Measurements from ENCODE around the gene C16orf46.
"Not testable (repeated sequence)": the region's sequence is repeated elsewhere in the genome, so short reads cannot be mapped to it uniquely, and the experiment has no call there.

Gene C16orf46, protein sequence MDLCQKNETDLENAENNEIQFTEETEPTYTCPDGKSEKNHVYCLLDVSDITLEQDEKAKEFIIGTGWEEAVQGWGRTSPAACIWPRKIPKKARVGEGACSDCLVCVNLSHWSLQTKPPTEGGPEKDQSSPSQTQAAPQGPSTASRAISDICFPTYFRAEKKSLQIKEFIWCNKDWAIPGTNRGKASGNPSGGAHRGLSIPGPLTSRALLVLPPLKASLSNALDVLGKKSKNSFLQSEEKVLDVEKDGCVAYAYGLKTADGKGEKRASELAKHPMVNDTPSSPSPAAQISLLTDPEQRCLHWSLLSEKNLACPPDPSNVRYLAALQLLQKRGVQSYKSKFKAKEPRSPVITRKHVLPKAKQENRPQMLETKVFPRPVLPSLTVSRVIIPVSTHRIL

DNA sequence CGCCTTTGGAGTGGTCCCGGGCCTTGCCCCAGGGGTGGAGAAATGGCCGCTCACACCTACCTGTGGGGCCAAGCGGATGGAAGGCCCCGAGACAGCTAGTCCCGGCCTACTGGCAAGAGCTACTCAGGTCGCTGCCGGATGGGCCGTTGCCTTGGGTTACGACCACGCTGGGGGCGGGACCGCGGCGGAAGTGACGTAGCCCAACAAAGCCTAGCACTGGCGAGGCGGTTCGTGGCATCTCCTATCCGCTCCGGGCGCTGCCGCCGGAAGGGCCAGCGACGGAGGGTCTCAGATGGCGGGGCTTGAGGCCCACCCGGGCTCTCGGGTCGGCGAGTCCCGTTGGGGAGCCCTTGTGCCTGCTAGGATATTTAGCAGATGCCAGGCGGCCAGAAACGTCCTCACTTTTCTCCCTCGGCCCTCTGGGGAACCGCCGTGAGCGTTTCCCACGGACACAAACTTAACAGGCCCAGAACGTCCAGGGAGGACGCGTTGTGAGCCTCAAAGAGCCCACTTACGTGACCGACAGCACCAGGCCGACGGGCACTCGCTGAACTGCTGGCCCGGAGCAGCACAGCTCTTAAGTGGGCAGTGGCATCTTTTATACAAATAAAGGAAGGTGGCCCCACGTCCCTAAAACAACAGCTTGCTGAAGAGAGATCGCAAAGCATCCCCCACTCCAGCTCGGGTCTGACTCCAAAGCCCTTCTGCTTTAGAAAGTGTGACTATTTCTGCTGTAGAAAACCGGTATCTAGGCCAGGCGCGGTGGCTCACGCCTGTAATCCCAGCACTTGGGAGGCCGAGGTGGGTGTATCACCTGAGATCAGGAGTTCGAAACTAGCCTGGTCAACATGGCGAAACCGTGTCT, at the start of gene C16orf46:
TSS of gene C16orf46 (minus strand) at position 163 of the 865 bp plus-strand sequence. CDS start 13,283 bp downstream, outside the sequence.
- peak; percentile 95 for DNase-seq (ENCODE audit: low spot score)

DNA sequence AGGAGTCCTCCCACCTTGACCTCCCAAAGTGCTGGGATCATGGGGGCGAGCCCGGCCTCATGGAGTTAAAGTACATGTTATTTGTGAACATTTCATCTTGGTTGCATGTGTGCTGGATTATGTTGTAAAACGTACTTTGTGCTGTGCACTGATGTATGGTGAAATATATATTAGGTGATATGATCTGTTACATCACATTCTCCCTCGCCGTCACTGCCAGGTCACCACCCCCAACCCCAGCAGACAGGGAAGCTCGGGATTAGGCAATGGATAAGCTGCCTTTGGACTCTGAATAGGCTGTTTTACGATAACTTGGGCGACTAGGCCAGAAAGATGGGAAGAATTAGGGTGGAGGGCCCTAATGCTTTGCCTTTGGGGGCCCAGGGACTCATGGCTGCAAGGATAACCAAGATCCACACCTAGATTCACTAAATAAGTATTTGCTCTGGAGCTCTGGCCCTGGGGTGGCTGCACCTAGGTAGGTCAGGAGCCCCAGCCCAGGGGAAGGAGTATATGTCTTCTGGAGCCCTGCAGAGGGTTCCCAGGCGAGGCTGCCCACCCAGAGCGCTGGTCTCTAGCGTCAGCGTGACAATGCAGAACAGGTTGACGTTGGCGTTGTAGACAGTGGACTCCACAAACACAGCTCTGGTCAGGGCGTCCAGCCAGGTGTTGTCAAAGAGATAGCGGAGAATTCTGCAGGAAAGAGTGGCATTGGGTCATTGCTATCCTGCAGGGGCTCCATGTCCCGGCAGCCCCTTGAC, 46.2 kb upstream of the C16orf46 start:
- DNase-seq (ENCODE audit: low spot score): no peak

DNA sequence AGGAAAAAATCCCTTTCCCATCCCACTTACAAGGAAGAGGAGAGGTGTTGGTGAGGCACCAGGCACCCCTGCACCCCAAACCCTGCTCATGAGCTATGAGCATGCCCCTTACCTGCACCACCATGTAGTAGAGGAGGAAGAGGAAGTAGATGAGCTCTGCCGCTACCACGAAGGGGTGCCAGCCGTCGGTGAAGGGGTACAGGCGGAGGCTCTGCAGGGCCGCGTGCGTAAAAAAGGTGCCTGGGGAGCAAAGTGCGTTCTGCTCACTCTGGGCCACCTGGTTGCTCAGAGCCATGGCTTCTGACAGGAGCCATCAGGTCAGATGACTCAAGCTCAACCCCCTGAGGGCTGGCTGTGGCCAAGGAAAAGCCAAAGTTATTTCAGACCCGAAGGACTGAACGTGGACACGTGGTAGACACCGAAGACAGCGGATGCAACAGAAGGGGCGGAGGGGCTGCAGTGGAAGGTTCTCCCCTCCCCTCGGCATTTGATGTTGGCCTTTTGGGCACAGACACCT, 44.5 kb upstream of the C16orf46 start:
- no peak for DNase-seq (ENCODE audit: low spot score)

DNA sequence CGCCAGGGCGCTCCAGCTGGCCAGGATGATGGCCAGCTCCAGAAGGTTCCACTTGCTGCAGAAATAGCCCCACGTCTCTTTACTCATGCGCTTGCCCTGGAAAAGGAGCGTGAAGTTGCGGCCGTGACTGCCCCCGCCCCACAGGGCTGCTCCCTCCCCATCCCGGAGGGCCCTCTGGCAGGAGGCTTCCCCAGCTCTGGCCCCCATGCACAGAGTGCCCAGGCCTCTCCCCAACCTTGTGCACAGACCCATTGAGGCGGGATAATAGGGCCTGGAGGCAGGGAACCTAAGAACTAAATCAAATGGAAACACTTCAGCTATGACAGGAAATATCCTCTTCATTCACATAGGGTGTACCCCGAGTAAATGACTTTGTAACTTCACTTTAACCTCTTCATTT, 40.4 kb upstream of the C16orf46 start:
- DNase-seq (ENCODE audit: low spot score): no peak

DNA sequence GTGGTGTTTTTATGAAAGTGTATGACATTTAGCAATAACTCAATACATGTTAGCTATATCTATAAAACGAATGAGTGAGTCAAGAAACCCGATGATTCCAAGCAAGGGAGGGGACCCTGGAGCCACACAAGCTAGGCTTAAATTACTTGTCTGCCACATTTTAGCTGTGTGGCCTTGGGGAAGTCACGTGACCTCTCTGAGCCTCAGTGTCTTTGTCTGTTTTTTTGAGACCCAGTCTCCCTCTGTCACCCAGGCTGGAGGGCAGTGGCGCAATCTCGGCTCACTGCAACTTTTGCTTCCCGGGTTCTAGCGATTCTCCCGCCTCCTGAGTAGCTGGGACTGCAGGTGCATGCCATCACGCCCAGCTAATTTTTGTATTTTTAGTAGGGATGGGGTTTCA, 39.2 kb upstream of the C16orf46 start:
- DNase-seq (ENCODE audit: low spot score): no peak

DNA sequence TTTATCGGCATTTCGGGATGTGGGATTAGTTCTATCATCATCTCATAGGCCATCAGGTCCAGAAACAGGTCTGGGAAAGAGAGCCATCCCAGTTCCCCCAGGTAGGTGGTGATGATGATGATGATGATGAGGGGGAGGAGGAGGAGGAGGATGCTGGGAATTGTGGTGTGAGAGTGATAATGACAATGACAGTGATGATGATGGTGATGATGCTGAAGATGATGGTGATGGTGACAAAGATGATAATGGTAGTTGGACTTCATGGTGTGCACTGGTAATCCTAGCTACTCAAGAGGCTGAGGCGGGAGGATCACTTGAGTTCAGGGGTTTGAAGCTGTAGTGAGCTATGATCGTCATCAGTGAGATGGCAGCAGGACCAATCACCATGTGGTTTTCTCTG, 35.4 kb upstream of the C16orf46 start:
- DNase-seq (ENCODE audit: low spot score): no peak

DNA sequence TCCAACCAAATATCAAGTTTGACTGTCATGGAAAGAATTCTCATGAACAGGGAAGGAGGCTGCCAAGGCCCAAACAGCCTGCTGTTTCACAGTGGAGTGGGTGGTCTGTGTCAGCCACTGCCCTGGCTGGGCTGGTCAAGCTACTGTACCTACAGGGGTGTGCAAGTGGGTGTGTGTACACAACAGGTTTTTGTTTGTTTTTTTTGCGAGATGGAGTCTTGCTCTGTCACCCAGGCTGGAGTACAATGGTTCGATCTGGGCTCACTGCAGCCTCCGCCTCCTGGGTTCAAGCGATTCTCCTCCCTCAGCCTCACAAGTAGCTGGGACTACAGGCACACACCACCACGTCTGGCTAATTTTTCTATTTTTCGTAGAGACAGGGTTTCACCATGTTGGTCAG, 32.2 kb upstream of the C16orf46 start:
- not testable (repeated sequence) for DNase-seq (ENCODE audit: low spot score)

DNA sequence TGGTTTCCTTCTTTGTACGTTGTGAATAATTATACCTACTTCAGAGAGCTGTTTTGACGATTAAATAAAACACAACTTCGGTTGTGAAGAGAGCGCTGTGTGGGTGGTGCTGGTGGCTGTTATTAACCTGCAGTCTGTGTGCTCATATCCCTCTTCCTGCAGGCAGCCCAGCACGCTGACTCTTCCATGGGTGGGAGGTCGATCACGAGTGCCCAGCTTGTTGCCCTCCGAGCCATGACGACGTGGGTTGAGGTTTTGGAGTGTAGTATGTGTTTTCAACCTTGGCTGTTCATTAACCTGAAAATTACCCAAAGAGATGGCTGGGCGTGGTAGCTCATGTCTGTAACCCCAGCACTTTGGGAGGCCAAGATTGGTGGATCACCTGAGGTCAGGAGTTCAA, 30.5 kb upstream of the C16orf46 start:
- no peak for DNase-seq (ENCODE audit: low spot score)

DNA sequence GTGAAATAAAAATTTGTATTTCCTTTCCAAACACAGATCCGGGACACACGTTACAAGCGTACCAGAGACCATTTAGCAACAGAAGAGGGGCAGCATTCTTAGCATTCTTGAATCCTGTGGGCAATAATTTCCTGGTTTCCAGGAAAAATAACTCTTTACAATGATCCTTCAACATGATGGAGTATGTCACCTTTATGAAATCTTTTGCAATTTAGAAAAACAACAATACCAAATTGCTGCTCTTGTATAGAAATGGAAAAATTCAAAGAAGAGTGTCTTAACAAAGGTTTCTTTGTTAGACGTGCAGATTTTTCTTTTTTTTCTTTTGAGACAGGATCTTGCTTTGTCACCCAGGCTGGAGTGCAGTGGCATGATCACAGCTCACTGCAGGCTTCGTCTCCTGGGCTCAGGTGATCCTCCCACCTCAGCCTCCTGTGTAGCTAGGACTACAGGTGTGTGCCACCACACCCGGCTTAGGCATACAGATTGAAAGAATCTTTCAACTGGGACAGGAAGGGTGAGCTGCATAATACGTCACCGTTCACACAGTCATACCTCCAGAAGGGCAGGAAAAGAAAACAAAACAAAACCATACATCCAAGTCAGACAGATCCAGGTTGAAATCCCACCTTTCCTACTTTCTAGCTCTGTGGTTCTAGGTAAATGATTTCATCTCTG, 29.9 kb upstream of the C16orf46 start:
- no peak for DNase-seq (ENCODE audit: low spot score)

DNA sequence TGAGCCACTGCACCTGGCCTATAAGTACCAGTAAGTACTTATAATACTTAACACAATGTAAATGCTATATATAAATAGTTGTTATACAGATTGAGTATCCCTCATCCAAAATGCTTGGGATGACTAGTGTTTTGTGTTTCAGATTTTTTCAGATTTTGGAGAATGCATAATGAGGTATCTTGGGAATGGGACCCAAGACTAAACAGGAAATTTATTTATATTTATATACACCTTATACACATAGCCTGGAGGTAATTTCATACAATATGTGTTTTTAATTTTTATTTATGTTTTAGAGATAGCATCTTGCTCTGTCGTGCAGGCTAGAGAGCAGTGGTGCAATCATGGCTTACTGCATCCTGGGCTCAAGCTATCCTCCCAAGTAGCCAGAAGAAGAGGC, 28.9 kb upstream of the C16orf46 start:
- no peak for DNase-seq (ENCODE audit: low spot score)

DNA sequence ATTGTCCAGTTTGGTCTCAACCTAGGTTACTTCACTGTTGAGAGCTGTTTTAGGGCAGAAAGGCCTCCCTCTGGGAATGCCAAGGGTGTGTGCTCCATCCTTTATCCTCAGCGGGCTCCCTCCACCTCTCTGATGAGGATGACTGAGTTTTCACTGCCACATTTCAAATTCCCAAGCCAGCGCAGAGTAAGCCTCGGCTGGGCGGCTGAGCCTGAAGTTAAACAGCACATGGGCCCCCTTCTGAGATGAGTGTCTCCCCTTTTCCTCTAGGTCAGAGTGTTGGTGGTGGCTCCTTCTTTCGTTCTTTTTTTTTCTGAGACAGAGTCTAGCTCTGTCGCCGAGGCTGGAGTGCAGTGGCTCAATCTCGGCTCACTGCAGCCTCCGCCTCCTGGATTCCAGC, 24.7 kb upstream of the C16orf46 start:
- no peak for DNase-seq (ENCODE audit: low spot score)

DNA sequence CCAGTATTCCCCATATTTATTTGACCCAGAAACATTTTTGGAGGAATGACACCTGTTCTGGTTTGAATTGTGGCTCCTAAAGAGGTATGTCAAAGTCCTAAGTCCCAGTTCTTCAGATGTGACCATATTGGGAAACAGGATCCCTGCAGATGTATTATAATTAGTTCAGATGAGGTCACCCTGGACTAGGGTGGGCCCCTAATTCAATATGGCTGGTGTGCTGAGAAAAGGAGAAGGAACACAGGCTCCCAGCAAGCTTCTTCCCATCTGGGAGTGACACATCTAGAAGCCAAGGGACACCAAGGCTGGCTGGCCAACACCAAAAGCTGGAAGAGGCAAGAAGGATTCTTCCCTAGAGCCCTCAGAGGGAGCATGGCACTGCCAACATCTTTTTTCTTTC, 22.9 kb upstream of the C16orf46 start:
- DNase-seq (ENCODE audit: low spot score): no peak

DNA sequence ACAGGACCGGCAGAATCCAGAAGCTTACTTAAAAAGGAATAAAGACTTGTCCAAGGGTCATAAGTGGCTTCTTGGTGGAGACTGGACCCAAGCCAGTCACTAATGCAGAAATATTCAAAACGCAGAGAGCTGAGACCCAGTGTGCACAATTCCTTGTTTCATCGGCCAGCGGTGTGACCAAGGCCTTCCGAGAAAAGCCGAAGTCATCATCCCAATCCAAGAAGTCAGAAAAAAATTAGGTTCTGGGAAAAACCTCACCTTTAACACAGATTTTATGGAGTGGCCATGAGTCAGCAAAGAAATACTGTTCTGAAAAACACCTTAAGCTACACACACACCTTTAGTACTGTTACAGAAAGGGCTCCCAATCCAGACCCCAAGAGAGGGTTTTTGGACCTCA, 20.2 kb upstream of the C16orf46 start:
- no peak for DNase-seq (ENCODE audit: low spot score)

DNA sequence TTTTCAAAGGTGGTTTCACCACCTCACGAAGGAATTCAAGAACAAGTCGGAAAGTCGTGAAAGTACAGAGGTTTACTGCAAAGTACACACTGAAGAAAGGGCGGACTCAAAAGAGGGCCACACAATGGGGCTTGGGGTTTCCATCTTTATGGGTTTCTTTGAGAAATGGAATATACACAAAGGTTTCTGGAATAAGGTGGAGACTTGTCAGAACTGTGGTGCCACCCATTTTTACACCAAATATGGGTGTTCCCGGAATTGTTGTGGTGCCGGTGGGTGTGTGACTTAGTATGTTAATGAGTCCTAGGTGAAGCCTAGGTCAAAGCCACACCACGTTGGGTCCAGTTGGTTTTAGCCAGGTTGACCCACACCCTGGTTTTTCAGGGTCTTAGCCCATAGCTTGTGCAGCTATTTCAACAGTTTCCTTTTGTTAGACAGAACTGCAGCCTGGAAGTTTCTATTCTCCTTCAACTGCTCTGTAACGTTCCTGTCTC, 19.7 kb upstream of the C16orf46 start:
- no peak for DNase-seq (ENCODE audit: low spot score)

DNA sequence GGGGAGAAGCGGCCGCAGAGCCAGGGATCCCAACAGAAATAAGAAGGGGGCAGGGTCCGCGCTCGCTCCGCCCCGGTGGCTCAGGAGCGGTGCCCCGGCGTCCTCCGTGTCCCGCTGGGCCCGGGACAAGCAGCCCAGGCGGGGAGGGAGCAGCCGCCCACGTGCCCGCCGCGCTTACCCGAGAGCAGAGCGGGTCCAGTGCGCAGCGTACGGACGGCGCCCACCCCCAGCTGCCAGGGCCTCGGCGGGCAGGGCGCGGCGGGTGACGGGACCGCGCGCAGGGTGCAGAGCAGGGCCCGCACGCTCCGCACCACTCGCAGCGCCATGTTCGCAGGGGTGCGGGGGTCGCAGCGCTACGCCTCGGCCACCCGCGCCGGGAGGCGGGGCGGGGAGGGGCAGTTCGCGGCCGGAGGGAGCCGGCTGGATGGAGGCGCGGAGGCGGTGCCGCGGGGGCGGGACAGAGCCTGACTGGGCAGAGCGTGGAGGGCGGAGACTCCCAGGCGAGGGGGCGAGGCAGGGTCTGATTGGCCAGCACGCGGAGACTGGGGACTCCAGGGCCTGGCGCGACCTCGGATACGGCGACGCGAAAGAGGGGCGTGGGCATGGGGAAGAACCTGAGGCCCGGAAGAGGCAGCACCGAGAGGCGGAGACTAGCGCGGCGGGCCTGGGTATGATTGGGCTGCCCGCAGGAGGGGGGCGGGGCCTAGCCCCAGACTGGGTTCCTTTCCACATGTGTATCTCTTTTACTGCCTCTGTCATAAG, 19.1 kb upstream of the C16orf46 start, which contains the start of gene GCSH:
TSS of gene GCSH (minus strand) at position 443 of the 762 bp plus-strand sequence. CDS start at position 326, 117 bp downstream.
- DNase-seq (ENCODE audit: low spot score): peak; percentile 97

DNA sequence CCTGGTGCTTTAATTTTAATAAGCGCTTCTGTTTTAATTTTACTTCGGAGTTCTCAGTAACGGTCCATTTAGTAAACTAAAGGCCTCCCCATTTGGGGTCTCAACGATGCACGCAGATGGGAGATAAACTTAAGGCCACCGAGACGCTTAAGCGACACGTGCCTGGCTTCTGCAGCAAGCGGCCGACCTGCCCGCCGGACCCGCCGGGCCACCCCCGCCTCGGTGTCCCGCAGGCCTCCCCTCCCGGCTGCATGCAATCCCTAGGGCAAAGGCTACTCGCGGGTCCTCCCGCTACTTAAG, 18.6 kb upstream of the C16orf46 start:
- DNase-seq (ENCODE audit: low spot score): no peak

DNA sequence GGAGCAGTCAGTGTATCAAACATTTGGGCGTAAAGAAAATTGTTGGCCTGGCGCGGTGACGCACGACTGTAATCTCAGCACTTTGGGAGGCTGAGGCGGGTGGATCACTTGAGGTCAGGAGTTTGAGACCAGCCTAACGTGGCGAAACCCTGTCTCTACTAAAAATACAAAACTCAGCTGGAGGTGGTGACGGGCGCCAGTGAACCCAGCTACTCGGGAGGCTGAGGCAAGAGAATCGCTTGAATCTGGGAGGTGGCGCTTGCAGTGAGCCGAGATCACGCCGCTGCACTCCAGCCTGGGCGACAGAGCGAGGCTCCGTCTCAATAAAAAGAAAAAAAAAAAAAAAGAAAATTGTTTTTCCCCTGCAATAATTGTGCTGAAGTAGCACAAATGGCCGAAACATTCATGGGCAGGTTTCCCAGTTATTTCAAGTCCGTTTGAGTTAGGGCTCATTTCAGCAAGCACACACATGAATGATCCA, 17.8 kb upstream of the C16orf46 start:
- DNase-seq (ENCODE audit: low spot score): no peak

DNA sequence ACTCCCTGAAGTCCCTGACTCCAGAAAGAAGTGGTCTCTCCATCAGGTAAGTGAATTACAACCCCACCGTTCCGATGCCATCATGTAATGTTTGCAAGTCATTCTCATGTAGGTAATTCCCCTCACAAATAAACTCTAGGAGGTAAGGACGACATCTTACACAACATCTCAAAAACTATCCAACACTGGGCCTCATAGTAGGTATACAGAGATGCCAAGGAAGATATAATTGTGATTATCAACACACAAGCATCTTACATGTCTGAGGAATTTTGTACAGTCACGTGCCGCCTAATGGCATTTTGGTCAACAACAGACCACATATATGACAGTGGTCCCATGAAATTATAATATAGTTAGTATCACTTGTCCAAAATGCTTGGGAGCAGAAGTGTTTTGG, 11.8 kb upstream of the C16orf46 start:
- no peak for DNase-seq (ENCODE audit: low spot score)

DNA sequence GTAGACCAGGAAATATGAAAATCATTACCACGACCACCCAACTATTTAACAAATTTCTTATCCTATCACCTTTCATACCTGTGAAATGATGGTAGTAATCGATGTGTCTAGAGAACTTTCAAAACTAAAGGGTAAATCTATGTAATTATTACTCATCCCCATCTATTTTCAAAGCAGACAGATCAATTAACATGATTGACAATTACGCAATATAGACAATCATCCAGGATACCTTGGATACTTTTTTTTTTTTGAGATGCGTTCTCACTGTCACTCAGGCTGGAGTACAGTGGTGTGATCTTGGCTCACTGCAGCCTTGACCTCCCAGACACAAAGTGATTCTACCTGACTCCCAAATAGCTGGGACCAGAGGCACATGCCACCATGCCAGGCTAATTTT, 4.0 kb upstream of the C16orf46 start:
- no peak for DNase-seq (ENCODE audit: low spot score)

DNA sequence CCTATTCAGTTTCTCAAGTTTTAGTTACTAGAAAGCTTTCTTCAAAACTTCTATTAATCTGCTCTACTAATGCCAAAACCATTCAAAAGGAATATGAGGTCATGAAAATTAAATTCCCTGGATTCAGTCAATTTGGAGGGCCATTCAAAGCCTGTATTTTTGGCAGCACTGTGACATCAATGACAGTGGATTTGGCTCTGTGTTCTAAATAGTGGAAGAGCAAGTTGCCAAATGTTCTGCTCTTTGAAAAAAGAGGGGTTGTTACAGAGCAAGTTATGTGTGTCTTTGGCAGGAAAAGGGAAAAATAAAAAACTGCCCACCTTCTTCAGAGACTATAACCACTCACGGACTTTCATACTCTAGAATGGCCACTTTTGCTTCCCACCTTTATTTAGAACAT, 3.2 kb upstream of the C16orf46 start:
- DNase-seq (ENCODE audit: low spot score): no peak

Data from CD4-positive, alpha-beta T cell treated with Interleukin-15 for 4 hours (primary cell).